Endothelial cell of umbilical vein (primary cell): Measurements from ENCODE around the gene CNTN1. TPM values are rescaled to one million over a fixed set of nuclear protein-coding genes. Genes with fewer than 3 reads are reported as not detected.

Experiments used
- BruUV-seq: library from RNA; stranded (reverse); fragments of 400-500 nt; replicated peaks from 2 replicates; lab custom pipeline; 2021; lab: Mats Ljungman, UMichigan
- CTCF ChIA-PET: fragments of 300-600, 350-600 bp; sonication (Branson Sonifier 250); formaldehyde crosslinking; loops from one replicate; lab custom pipeline; 2021; ENCODE audit warnings: antibody characterized with exemption, inconsistent platforms; lab: Charles Lee
- POLR2A ChIA-PET: fragments of 300-600, 350-600 bp; sonication (Branson Sonifier 250); formaldehyde crosslinking; loops from one replicate; lab custom pipeline; 2021; ENCODE audit warnings: antibody characterized with exemption, inconsistent platforms; lab: Charles Lee
- DNase-seq: peaks from one replicate; pipeline ENCODE4 v3.0.0-alpha.2; 2011; ENCODE audit warnings: low read depth, low spot score
- FAIRE-seq: peaks from 2 replicates; lab custom pipeline; 2011; peaks lifted over from hg19 to GRCh38; lab: Jason Lieb, UNC
- H2AFZ ChIP-seq: 2 replicates; pipeline ENCODE4 v1.6.0; 2012; ENCODE audit warnings: low read depth, low read length, control low read depth, inconsistent platforms
- H3K27ac ChIP-seq: 2 replicates; pipeline ENCODE4 v1.5.1; 2011; ENCODE audit warnings: low read depth, mild to moderate bottlenecking, control low read depth, low read length, moderate library complexity; ENCODE audit not compliant: insufficient read depth
- H3K27me3 ChIP-seq, 2 experiments: 2 replicates each; pipeline versions ENCODE4 v1.6.0 to v1.6.1; 2011; ENCODE audit warnings: low read length in 2 of 2, mixed read lengths in 1 of 2; ENCODE audit not compliant: control insufficient read depth in 2 of 2, insufficient read depth in 2 of 2
- H3K36me3 ChIP-seq, 2 experiments: 2 replicates in 1 of 2; 3 replicates in 1 of 2; pipeline ENCODE4 v1.5.1; 2011; ENCODE audit warnings: low read length in 2 of 2, mild to moderate bottlenecking in 1 of 2, moderate library complexity in 1 of 2; ENCODE audit not compliant: control insufficient read depth in 2 of 2, insufficient read depth in 2 of 2; ENCODE audit errors: extremely low read depth in 1 of 2
- H3K4me1 ChIP-seq: 3 replicates; pipeline ENCODE4 v1.5.1; 2011; ENCODE audit warnings: mild to moderate bottlenecking, low read length; ENCODE audit not compliant: control insufficient read depth, insufficient read depth; ENCODE audit errors: extremely low read depth
- H3K4me2 ChIP-seq: 2 replicates; pipeline ENCODE4 v1.6.1; 2011; ENCODE audit warnings: low read length, control low read depth, mixed read lengths; ENCODE audit not compliant: insufficient read depth
- H3K4me3 ChIP-seq, 3 experiments: fragments of 200-600 bp in 1 of 3; sonication (generic), shearing (Covaris generic) in 1 of 3; replicated peaks in 1 of 3; 2 replicates each; pipeline ENCODE4 v1.5.1; 2011 to 2016; ENCODE audit warnings: control low read depth in 3 of 3, low read length in 3 of 3, mild to moderate bottlenecking in 2 of 3, inconsistent platforms in 1 of 3, low read depth in 1 of 3, moderate library complexity in 1 of 3; ENCODE audit not compliant: insufficient read depth in 1 of 3
- H3K79me2 ChIP-seq: 2 replicates; pipeline ENCODE4 v1.6.0; 2012; ENCODE audit warnings: low read length, inconsistent platforms; ENCODE audit not compliant: control insufficient read depth, insufficient read depth
- H3K9ac ChIP-seq: replicated peaks from 2 replicates; pipeline ENCODE3; 2011; ENCODE audit warnings: low read length, control low read depth; ENCODE audit not compliant: insufficient read depth; ENCODE audit errors: extremely low read depth
- H3K9me1 ChIP-seq: replicated peaks from 3 replicates; pipeline ENCODE4 v1.6.0; 2011; ENCODE audit warnings: mild to moderate bottlenecking, low read length; ENCODE audit not compliant: control insufficient read depth, insufficient read depth; ENCODE audit errors: extremely low read depth
- H3K9me3 ChIP-seq: replicated peaks from 2 replicates; pipeline ENCODE4 v1.5.1; 2012; ENCODE audit warnings: low read length, inconsistent platforms; ENCODE audit not compliant: control insufficient read depth, insufficient read depth
- H4K20me1 ChIP-seq: replicated peaks from 2 replicates; pipeline ENCODE3; 2011; ENCODE audit warnings: mild to moderate bottlenecking, low read length; ENCODE audit not compliant: control insufficient read depth, insufficient read depth; ENCODE audit errors: extremely low read depth
- EZH2 ChIP-seq: IDR thresholded peaks from 2 replicates; pipeline ENCODE4 v1.6.1; 2012; ENCODE audit warnings: borderline replicate concordance, low read depth, mild to moderate bottlenecking, moderate library complexity, low read length, inconsistent platforms; ENCODE audit not compliant: severe bottlenecking
- FOS ChIP-seq: IDR thresholded peaks from 2 replicates; pipeline ENCODE4 v1.6.1; 2011; ENCODE audit warnings: mild to moderate bottlenecking, low read length, moderate library complexity, borderline replicate concordance; ENCODE audit not compliant: insufficient read depth
- GATA2 ChIP-seq: IDR thresholded peaks from 2 replicates; pipeline ENCODE4 v1.7.0; 2011; ENCODE audit warnings: low read depth, mild to moderate bottlenecking, moderate library complexity, mixed read lengths, low read length; ENCODE audit not compliant: insufficient read length, insufficient read depth
- JUN ChIP-seq: IDR thresholded peaks from 2 replicates; pipeline ENCODE4 v1.6.1; 2011; ENCODE audit warnings: borderline replicate concordance, low read depth; ENCODE audit not compliant: insufficient read length, insufficient read depth
- MYC ChIP-seq: IDR thresholded peaks from one replicate; pipeline ENCODE4 v1.6.1; 2011; ENCODE audit warnings: mild to moderate bottlenecking, low read depth, low read length
- POLR2A ChIP-seq: IDR thresholded peaks from 2 replicates; pipeline ENCODE4 v1.6.1; 2012; ENCODE audit warnings: low read depth, mild to moderate bottlenecking, control low read depth, low read length
- POLR2AphosphoS5 ChIP-seq: IDR thresholded peaks from 2 replicates; pipeline ENCODE4 v1.6.1; 2012; ENCODE audit warnings: low read depth, mild to moderate bottlenecking, control low read depth, low read length, moderate library complexity; ENCODE audit not compliant: insufficient read depth
- dilution Hi-C: fragments of 300-500 bp; cut with MboI; formaldehyde crosslinking; loops from one replicate; pipeline ENCODE4 v1.15.0; 2019; ENCODE audit warnings: low sequenced_read_pairs; ENCODE audit not compliant: extremely low pct_ligation_motif_present
- intact Hi-C: fragments of 100-400 bp; cut with micrococcal nuclease; formaldehyde crosslinking; loops from one replicate; pipeline ENCODE4 v1.10.0; 2022
- polyA plus RNA-seq, 4 experiments: library from polyadenylated mRNA; depleted of rRNA in 3 of 4; stranded (reverse) in 3 of 4; unstranded in 1 of 4; fragments of >200 nt; gene quantifications; 2 replicates each; pipeline versions ENCODE4 v1.2.1 to v1.2.3, GENCODE V29; 2011 to 2012; ENCODE audit warnings: missing spikeins in 1 of 4
- total RNA-seq: library from RNA; stranded (reverse); gene quantifications from 2 replicates; pipeline ENCODE4 v1.2.3, GENCODE V29; 2021
- TF ChIP-seq, protein P1 (sequence below), 2 donors: IDR thresholded peaks; 1 replicate in 1 of 2; 2 replicates in 1 of 2; pipeline ENCODE4 v1.5.1; 2011; ENCODE audit warnings: low read length in 2 of 2, mild to moderate bottlenecking in 2 of 2, moderate library complexity in 2 of 2, control low read depth in 1 of 2, inconsistent platforms in 1 of 2, low read depth in 1 of 2; ENCODE audit not compliant: insufficient read depth in 1 of 2; ENCODE audit errors: extremely low read depth in 1 of 2
- TF ChIP-seq, protein P2 (sequence below): IDR thresholded peaks from 2 replicates; pipeline ENCODE4 v1.6.1; 2011; ENCODE audit not compliant: insufficient read depth, insufficient read length

The CNTN1 gene
- total and polyA plus RNA-seq, 2 donors (not counting 3 experiments of a cell fraction or from before 2014, with no cell fraction given), result 0.07 TPM; not detected in 1

DNA sequence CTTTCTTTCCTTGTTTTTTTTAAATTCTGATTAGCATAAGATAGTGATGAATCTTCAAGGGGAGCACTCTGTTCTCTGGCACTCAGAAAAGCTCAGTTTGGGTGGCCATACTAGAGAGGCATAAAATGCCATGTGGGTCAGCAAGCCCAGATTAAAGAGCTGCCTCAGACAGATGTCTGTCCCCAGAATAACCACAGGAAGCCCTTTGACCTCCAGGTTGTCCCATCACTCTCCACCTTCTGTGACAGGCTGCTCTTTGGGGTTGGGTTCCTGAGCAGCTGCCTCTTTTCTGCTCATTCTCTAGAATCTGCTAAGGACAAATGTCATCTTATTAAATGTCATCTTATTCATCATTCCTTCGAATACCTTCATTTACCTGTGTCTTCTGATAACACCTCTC, 399.9 kb downstream of the CNTN1 start:
- BruUV-seq, result no TSS peak
- H3K27me3 ChIP-seq, result no peaks in the 10 kb centered on the region
- FAIRE-seq (no peak), DNase-seq (no peak)
- TF ChIP-seq, protein P1, sequence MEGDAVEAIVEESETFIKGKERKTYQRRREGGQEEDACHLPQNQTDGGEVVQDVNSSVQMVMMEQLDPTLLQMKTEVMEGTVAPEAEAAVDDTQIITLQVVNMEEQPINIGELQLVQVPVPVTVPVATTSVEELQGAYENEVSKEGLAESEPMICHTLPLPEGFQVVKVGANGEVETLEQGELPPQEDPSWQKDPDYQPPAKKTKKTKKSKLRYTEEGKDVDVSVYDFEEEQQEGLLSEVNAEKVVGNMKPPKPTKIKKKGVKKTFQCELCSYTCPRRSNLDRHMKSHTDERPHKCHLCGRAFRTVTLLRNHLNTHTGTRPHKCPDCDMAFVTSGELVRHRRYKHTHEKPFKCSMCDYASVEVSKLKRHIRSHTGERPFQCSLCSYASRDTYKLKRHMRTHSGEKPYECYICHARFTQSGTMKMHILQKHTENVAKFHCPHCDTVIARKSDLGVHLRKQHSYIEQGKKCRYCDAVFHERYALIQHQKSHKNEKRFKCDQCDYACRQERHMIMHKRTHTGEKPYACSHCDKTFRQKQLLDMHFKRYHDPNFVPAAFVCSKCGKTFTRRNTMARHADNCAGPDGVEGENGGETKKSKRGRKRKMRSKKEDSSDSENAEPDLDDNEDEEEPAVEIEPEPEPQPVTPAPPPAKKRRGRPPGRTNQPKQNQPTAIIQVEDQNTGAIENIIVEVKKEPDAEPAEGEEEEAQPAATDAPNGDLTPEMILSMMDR (IDR thresholded peaks at IDR 0.05; ENCODE audit: extremely low read depth in 1 of 2, insufficient read depth in 1 of 2, low read depth in 1 of 2, low read length in 2 of 2), result no peak
- TF ChIP-seq FOS, result no peak
- no peak for TF ChIP-seq MYC
- no peak for TF ChIP-seq POLR2AphosphoS5
- TF ChIP-seq POLR2A, result no peak
- TF ChIP-seq GATA2, result no peak
- TF ChIP-seq, protein P2, sequence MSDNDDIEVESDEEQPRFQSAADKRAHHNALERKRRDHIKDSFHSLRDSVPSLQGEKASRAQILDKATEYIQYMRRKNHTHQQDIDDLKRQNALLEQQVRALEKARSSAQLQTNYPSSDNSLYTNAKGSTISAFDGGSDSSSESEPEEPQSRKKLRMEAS, result no peak
- TF ChIP-seq JUN, result no peak
- TF ChIP-seq EZH2, result no peak
- no peaks in the 10 kb centered on the region for H3K79me2 ChIP-seq
- ChIA-PET CTCF (no interaction called here), POLR2A (no interaction called here)
- H4K20me1 ChIP-seq, result no peaks in the 10 kb centered on the region
- no peak overlapping the region for H3K9ac ChIP-seq
- H3K27ac ChIP-seq, result no peak overlapping the region
- no peak overlapping the region for H3K4me3 ChIP-seq
- dilution Hi-C loops (no loop called here), intact Hi-C loops (no loop called here)
- no peaks in the 10 kb centered on the region for H3K9me3 ChIP-seq
- no peak overlapping the region for H3K4me2 ChIP-seq
- H3K36me3 ChIP-seq, result no peaks in the 10 kb centered on the region
- H2AFZ ChIP-seq, result no peak overlapping the region
- no peaks in the 10 kb centered on the region for H3K9me1 ChIP-seq
- no peaks in the 10 kb centered on the region for H3K4me1 ChIP-seq
